Measurements from ENCODE around the gene TRPM1.

- TF ChIP-seq CTCF (conservative IDR thresholded peaks at IDR 0.05 in 1 of 2, IDR thresholded peaks at IDR 0.05 in 1 of 2; ENCODE audit: low read depth in 1 of 2, low read length in 2 of 2) (no peak), EZH2 (IDR thresholded peaks at IDR 0.05; ENCODE audit: low read length, missing control alignments) (no peak)
Observed at GRCh38 chr15:31111091-31111647, 9.6 kb upstream of the TRPM1 start.

Data from fibroblast of lung (primary cell).